ENCODE data around the gene CDC123. TPM values are rescaled to one million over a fixed set of nuclear protein-coding genes. Genes with fewer than 3 reads are reported as not detected.
A peak's percentile ranks its signal among the peaks of the same experiment; 100 is the strongest.

The CDC123 gene
- total RNA-seq, 1 experiment from 2014 or later, result 114 TPM

DNA sequence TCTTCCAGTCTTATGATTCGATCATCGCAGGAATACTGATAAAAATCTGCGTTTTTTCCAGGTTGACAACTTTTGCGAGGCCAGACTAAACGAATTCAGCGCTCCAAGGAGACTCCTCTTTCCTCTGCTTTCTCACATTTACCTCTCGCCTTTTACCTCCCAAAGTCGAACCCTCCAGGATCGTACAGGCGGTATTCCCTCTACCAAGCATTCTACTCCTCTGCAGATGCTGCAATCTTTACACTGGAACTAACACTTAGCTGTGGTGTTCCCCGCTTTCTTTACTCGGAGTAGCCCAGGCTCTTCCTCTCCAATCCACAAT is 746 bp upstream of the CDC123 start:
- Mint-ChIP-seq H3K36me3 (ENCODE audit: insufficient read depth, unreplicated experiment) (peaks cover 23% of the 10 kb centered on the region), H3K9me3 (ENCODE audit: unreplicated experiment) (no peaks in the 10 kb centered on the region), H3K27ac (ENCODE audit: low read depth, unreplicated experiment) (peak overlapping the region; percentile 99), H3K4me3 (ENCODE audit: unreplicated experiment) (peak overlapping the region; percentile 99), H3K4me1 (ENCODE audit: insufficient read depth, unreplicated experiment) (peaks cover 24% of the 10 kb centered on the region), H3K27me3 (ENCODE audit: insufficient read depth, unreplicated experiment) (no peaks in the 10 kb centered on the region)
- ChIA-PET POLR2A (interaction anchor here (0.7 to 4.5 kb wide), 27 partner anchors 7 to 905 kb away, joined by 3 to 32 read pairs (median 4); partner anchors contain the start of genes OPTN and UPF2), CTCF (interaction anchor here (0.6 to 1.4 kb wide), 4 partner anchors 15 to 905 kb away, joined by 3 to 9 read pairs (median 4); partner anchors contain the start of gene OPTN)
- TF ChIP-seq, protein P1, sequence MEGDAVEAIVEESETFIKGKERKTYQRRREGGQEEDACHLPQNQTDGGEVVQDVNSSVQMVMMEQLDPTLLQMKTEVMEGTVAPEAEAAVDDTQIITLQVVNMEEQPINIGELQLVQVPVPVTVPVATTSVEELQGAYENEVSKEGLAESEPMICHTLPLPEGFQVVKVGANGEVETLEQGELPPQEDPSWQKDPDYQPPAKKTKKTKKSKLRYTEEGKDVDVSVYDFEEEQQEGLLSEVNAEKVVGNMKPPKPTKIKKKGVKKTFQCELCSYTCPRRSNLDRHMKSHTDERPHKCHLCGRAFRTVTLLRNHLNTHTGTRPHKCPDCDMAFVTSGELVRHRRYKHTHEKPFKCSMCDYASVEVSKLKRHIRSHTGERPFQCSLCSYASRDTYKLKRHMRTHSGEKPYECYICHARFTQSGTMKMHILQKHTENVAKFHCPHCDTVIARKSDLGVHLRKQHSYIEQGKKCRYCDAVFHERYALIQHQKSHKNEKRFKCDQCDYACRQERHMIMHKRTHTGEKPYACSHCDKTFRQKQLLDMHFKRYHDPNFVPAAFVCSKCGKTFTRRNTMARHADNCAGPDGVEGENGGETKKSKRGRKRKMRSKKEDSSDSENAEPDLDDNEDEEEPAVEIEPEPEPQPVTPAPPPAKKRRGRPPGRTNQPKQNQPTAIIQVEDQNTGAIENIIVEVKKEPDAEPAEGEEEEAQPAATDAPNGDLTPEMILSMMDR (IDR thresholded peaks at IDR 0.05; ENCODE audit: unreplicated experiment), result no peak
- no peak for DNase-seq (ENCODE audit: unreplicated experiment)
- intact Hi-C loops (cut with micrococcal nuclease), result loop anchor here (10.0 kb wide), 1 partner anchor 410 kb away; no protein-coding TSS in a partner anchor
- TSS peak; percentile 40 for BruUV-seq (replicated peaks)

DNA sequence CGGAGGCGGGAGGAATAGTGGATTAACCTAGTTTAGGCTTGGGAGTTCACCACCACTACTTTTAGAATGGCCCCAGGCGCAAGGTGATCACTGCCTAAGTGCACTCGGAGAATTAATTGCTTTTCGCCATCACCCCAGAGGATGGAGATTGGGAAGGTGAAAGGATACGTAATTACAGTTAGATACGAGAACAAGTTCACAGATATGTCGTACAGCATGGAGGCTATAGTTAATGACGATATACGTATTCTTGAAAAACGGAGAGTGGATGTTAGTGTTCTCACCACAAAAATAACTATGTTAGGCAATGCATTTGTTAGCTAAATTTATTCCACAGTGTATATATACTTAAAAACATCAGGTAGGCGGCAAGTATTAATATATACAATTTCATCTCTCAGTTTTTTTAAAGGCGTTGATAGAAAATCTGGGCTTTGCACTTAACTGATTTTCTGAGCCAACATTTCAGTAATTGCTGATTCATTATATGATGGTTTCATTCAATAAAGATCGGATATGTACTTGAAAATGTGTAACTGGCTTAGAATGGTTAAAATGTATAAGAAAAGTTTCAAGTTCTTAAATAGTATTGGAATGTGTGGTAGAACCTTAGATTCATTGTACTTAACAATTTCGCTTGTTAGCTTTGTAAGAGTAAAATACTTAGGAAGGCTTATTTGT is 683 bp downstream of the CDC123 start:
- Mint-ChIP-seq H3K4me1 (ENCODE audit: insufficient read depth, unreplicated experiment) (peaks cover 31% of the 10 kb centered on the region), H3K9me3 (ENCODE audit: unreplicated experiment) (no peaks in the 10 kb centered on the region), H3K36me3 (ENCODE audit: insufficient read depth, unreplicated experiment) (peaks cover 34% of the 10 kb centered on the region), H3K4me3 (ENCODE audit: unreplicated experiment) (peak overlapping the region; percentile 99), H3K27ac (ENCODE audit: low read depth, unreplicated experiment) (peak overlapping the region; percentile 99), H3K27me3 (ENCODE audit: insufficient read depth, unreplicated experiment) (no peaks in the 10 kb centered on the region)
- BruUV-seq (replicated peaks), result TSS peak; percentile 70
- TF ChIP-seq, protein P1 (IDR thresholded peaks at IDR 0.05; ENCODE audit: unreplicated experiment), result no peak
- no peak for DNase-seq (ENCODE audit: unreplicated experiment)
- ChIA-PET POLR2A (interaction anchor here (0.7 to 4.5 kb wide), 17 partner anchors 8 to 904 kb away, joined by 3 to 32 read pairs (median 4); partner anchors contain the start of genes OPTN and UPF2), CTCF (interaction anchor here (0.6 to 1.4 kb wide), 4 partner anchors 18 to 425 kb away, joined by 3 to 9 read pairs (median 4); no protein-coding TSS in a partner anchor)
- intact Hi-C loops (cut with micrococcal nuclease), result loop anchor here (10.0 kb wide), 1 partner anchor 412 kb away; no protein-coding TSS in a partner anchor

DNA sequence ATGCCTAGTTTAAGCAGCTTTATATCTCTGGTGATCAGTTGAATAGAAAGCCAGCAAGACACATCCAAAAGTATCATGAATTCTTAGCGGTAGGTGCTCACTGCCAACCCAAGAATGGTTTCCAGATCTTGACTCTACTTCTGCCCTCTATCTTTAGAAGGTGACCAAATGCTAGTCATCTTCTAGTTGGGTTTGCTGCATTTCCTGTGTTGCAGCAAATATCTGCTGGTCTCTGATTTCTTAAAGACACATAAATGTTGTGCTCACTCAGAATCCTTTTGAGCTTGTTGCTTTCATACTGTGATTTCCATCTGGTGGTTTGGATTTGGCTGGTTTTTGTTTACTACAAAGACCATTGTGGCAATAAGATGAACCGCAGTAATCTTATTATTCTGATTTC is 2.2 kb downstream of the CDC123 start:
- Mint-ChIP-seq H3K36me3 (ENCODE audit: insufficient read depth, unreplicated experiment) (peaks cover 43% of the 10 kb centered on the region), H3K27ac (ENCODE audit: low read depth, unreplicated experiment) (no peak overlapping the region), H3K4me3 (ENCODE audit: unreplicated experiment) (peak overlapping the region; percentile 12), H3K9me3 (ENCODE audit: unreplicated experiment) (no peaks in the 10 kb centered on the region), H3K4me1 (ENCODE audit: insufficient read depth, unreplicated experiment) (peaks cover 23% of the 10 kb centered on the region), H3K27me3 (ENCODE audit: insufficient read depth, unreplicated experiment) (no peaks in the 10 kb centered on the region)
- no TSS peak for BruUV-seq (replicated peaks)
- intact Hi-C loops (cut with micrococcal nuclease), result loop anchor here (10.0 kb wide), 1 partner anchor 413 kb away; no protein-coding TSS in a partner anchor
- CTCF ChIA-PET, result interaction anchor here (0.5 to 2.1 kb wide), 4 partner anchors 16 to 64 kb away, joined by 3 to 9 read pairs (median 5); no protein-coding TSS in a partner anchor
- DNase-seq (ENCODE audit: unreplicated experiment), result no peak
- TF ChIP-seq, protein P1 (IDR thresholded peaks at IDR 0.05; ENCODE audit: unreplicated experiment), result no peak
- POLR2A ChIA-PET, result interaction anchor here (0.5 to 1.7 kb wide), 6 partner anchors 10 to 432 kb away, joined by 3 to 5 read pairs (median 3); no protein-coding TSS in a partner anchor

DNA sequence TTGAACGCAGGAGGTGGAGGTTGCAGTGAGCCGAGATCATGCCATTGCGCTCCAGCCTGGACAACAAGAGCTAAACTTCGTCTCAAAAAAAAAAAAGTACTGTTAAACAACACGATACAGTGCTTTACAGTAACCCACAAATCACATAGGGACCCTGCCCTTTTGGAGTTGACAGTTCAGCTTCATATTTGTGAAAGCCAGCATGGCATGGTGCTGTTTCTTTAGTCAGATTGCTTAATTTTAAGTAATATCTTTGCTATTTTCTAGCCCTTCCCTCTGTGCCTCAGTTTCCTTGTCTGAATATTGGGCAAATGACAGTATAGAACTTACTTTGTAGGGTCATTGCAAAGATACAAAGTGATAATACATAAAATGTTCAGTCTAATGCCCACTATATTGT is 4.9 kb downstream of the CDC123 start:
- no peak overlapping the region for H3K4me3 Mint-ChIP-seq (ENCODE audit: unreplicated experiment)
- ChIA-PET CTCF (interaction anchor here (0.7 kb wide), 2 partner anchors 13 to 48 kb away, joined by 3 to 4 read pairs; no protein-coding TSS in a partner anchor), POLR2A (interaction anchor here (1.5 kb wide), 1 partner anchor 13 kb away, joined by 3 read pairs; no protein-coding TSS in a partner anchor)
- TF ChIP-seq, protein P1 (IDR thresholded peaks at IDR 0.05; ENCODE audit: unreplicated experiment), result no peak
- H3K27me3 Mint-ChIP-seq (ENCODE audit: insufficient read depth, unreplicated experiment), result no peaks in the 10 kb centered on the region
- H3K9me3 Mint-ChIP-seq (ENCODE audit: unreplicated experiment), result no peaks in the 10 kb centered on the region
- peaks cover 15% of the 10 kb centered on the region for H3K4me1 Mint-ChIP-seq (ENCODE audit: insufficient read depth, unreplicated experiment)
- peaks cover 70% of the 10 kb centered on the region for H3K36me3 Mint-ChIP-seq (ENCODE audit: insufficient read depth, unreplicated experiment)
- no peak for DNase-seq (ENCODE audit: unreplicated experiment)
- intact Hi-C loops (cut with micrococcal nuclease), result no loop called here
- no TSS peak for BruUV-seq (replicated peaks)
- no peak overlapping the region for H3K27ac Mint-ChIP-seq (ENCODE audit: low read depth, unreplicated experiment)
